Measurements from ENCODE around the gene SCN3B. TPM values are rescaled to one million over a fixed set of nuclear protein-coding genes. Genes with fewer than 3 reads are reported as not detected.
A peak's percentile ranks its signal among the peaks of the same experiment; 100 is the strongest.

SCN3B gene
- total RNA-seq, 1 experiment from 2014 or later, result not detected

- peak; percentile 34 for DNase-seq (ENCODE audit: low read depth)
These were observed 428 bp downstream of the SCN3B start for GRCh38 chr11:123653827-123654565.

GRCh38 chr11:123653483-123653826, 969 bp downstream of the SCN3B start:
- DNase-seq (ENCODE audit: low read depth), result no peak

- no peak for DNase-seq (ENCODE audit: low read depth)
These were observed 1.8 kb downstream of the SCN3B start for GRCh38 chr11:123652599-123652998.

- DNase-seq (ENCODE audit: low read depth), result no peak
These were observed 3.5 kb downstream of the SCN3B start for GRCh38 chr11:123650901-123651300.

GRCh38 chr11:123645286-123645975, 9.0 kb downstream of the SCN3B start:
- no peak for DNase-seq (ENCODE audit: low read depth)

- DNase-seq (ENCODE audit: low read depth), result no peak
These were observed 12.0 kb downstream of the SCN3B start for GRCh38 chr11:123642435-123642834.

GRCh38 chr11:123641495-123641840, 13.0 kb downstream of the SCN3B start:
- DNase-seq (ENCODE audit: low read depth), result no peak

GRCh38 chr11:123640677-123641494, 13.5 kb downstream of the SCN3B start:
- peak; percentile 29 for DNase-seq (ENCODE audit: low read depth)

- DNase-seq (ENCODE audit: low read depth), result no peak
These were observed 14.4 kb downstream of the SCN3B start for GRCh38 chr11:123640029-123640428.

GRCh38 chr11:123630126-123630608, 24.3 kb downstream of the SCN3B start:
- no peak for DNase-seq (ENCODE audit: low read depth)

- DNase-seq (ENCODE audit: low read depth), result peak; percentile 64
These were observed 25.3 kb downstream of the SCN3B start for GRCh38 chr11:123628936-123629683.

- DNase-seq (ENCODE audit: low read depth), result no peak
These were observed 29.4 kb downstream of the SCN3B start for GRCh38 chr11:123624974-123625373.

- no peak for DNase-seq (ENCODE audit: low read depth)
These were observed 31.8 kb downstream of the SCN3B start for GRCh38 chr11:123622576-123622975.

- DNase-seq (ENCODE audit: low read depth), result peak; percentile 60
These were observed 37.8 kb downstream of the SCN3B start for GRCh38 chr11:123616505-123617198.

- DNase-seq (ENCODE audit: low read depth), result no peak
These were observed 42.7 kb downstream of the SCN3B start for GRCh38 chr11:123611698-123612097.

- DNase-seq (ENCODE audit: low read depth), result no peak
These were observed 45.5 kb downstream of the SCN3B start for GRCh38 chr11:123608945-123609344.

- DNase-seq (ENCODE audit: low read depth), result no peak
These were observed 46.1 kb downstream of the SCN3B start for GRCh38 chr11:123608371-123608770.

GRCh38 chr11:123607781-123608180, 46.6 kb downstream of the SCN3B start:
- DNase-seq (ENCODE audit: low read depth), result no peak

GRCh38 chr11:123603666-123604065, 50.8 kb downstream of the SCN3B start:
- no peak for DNase-seq (ENCODE audit: low read depth)

- DNase-seq (ENCODE audit: low read depth), result no peak
These were observed 52.7 kb downstream of the SCN3B start for GRCh38 chr11:123601743-123602142.

GRCh38 chr11:123601136-123601535, 53.3 kb downstream of the SCN3B start:
- peak; percentile 28 for DNase-seq (ENCODE audit: low read depth)

All from RPMI7951 (cell line).